Left renal pelvis (tissue), 4 donors: Measurements from ENCODE around the gene GLI1. TPM values are rescaled to one million over a fixed set of nuclear protein-coding genes. Genes with fewer than 3 reads are reported as not detected.

ENCODE experiments used
- DNase-seq, 4 donors: peaks; one replicate each; pipeline ENCODE4 v3.0.0-alpha.2; 2013; ENCODE audit warnings: low read depth in 4 of 4, low spot score in 3 of 4
- polyA plus RNA-seq, 4 donors: library from polyadenylated mRNA; unstranded; fragments of 120-200 nt; gene quantifications; one replicate each; pipeline ENCODE4 v1.2.1, GENCODE V29; 2013; ENCODE audit not compliant: insufficient read length in 4 of 4

GLI1 gene
- polyA plus RNA-seq, 4 donors: 16.2 to 62.3 (median 22.1) TPM

- peak; percentile 92 to 93 (median 92) for DNase-seq
Observed at GRCh38 chr12:57459055-57459749, 383 bp upstream of the GLI1 start.

DNA sequence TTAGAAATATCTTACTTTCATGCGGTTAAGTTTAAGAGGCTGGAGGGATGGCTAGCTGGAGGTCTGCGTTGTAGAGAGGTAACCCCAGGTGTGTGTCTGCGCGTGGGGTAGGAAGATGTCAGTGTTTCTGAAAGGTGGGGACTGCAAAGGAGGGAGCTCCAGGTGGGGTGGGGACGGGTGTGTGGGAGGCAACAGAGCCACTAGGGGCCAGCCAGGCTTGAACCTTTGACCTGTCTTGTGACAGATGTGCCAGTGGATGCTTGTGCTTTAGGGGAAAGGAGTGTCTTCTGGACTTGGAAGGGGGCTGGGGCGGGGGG, 841 bp downstream of the GLI1 start:
- DNase-seq: no peak

DNA sequence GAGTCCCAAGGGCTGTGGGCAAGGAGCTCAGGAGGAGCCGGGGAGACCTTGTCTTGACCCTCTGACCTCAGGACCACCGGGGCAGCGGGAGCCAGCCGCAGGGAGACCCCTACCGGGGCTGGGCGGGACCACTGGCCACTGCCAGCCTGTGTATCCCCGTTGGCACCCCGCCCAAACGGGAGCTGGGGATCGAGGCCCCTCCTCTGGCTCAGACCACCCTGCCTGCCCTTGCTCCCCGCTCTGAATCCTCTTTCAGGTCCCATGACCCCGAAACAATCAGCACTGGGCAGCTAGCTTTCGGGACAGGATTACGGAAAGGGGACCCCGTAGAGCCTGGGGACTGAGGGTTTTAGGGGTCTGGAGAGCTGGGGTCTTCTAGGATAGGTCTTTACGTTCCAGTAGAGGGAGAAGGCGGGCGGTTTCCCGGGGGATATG, 1.3 kb downstream of the GLI1 start:
- DNase-seq: no peak

- DNase-seq: peak in 1 of 4 donors; percentile 66
Observed at GRCh38 chr12:57461276-57461916, 1.8 kb downstream of the GLI1 start.

- no peak for DNase-seq
Observed at GRCh38 chr12:57461917-57462250, 2.3 kb downstream of the GLI1 start.

DNA sequence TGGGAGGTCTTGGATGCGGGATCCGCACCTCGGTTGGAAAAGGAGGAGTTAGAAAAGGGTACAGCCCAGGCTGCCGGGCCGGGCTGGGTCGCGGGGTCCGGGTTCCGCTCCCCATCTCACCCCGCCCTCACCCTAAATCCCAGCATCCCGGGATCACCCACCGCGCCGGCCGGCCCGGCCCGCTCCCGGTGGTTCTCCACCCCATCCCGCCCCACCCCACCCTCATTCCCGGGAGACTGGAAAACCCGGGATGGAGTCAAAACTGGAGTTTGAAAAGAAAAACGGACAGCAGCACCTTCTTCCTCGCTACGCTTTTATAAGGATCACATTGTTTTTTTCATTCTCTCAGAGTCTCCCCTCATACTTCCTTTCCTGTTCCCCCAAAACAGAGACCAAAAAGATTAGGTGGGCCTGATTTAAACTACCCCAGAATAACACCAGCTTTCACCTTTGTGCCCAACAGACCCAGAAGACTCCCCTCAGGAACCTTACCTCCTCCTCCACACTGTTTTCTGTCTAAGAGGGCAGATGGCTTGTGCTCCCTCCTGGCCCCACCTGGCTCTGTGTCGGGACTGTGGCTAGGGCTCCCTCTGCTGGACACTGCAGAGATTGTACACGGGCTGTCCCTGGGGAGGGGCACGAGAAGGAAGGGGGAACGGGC, 2.8 kb downstream of the GLI1 start:
- peak in 2 of 4 donors; percentile 82 to 88 for DNase-seq

DNA sequence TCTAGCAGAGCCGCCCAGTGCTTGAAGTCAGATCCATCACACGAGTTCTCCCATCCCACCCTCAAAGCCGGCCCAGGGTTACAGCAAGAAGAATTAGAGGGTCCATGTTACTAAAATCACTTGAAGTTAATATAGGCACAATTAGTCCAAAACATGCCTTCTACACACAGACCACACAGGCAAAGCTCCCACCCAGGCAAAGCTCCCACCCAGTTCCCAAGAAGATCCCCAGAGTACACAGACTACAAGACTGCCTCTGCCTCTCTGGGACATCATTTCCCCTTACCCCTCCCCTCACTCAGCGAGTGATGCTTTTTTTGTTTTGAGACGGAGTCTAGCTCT, 3.3 kb downstream of the GLI1 start:
- DNase-seq: no peak

DNA sequence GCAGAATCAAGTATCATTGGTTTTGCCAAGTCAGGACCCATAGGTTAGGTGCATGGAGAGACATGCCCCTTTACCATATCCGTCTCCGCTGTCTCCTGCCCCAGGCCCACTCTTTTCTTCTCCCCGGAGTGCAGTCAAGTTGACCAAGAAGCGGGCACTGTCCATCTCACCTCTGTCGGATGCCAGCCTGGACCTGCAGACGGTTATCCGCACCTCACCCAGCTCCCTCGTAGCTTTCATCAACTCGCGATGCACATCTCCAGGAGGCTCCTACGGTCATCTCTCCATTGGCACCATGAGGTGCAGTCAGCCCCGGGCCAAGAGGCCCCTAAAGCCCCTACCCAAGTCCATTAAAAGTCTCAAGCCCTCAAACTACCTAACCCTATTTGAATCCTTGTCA, 5.0 kb downstream of the GLI1 start:
- DNase-seq: no peak

- no peak for DNase-seq
Observed at GRCh38 chr12:57465030-57465746, 5.6 kb downstream of the GLI1 start.

GRCh38 chr12:57465747-57466505, 6.3 kb downstream of the GLI1 start:
- DNase-seq: no peak

GRCh38 chr12:57467212-57467874, 7.8 kb downstream of the GLI1 start:
- DNase-seq: no peak

DNA sequence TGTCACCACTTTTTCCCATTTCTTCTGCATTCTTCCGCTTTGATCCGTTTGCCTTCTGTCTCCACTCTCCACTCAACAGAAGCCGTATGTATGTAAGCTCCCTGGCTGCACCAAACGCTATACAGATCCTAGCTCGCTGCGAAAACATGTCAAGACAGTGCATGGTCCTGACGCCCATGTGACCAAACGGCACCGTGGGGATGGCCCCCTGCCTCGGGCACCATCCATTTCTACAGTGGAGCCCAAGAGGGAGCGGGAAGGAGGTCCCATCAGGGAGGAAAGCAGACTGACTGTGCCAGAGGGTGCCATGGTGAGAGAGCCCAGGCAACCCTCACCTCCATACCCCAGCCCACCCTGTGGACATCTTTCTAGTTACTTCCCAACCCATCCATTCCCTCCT, 8.3 kb downstream of the GLI1 start:
- no peak for DNase-seq

- no peak for DNase-seq
Observed at GRCh38 chr12:57469296-57470164, 9.9 kb downstream of the GLI1 start.

DNA sequence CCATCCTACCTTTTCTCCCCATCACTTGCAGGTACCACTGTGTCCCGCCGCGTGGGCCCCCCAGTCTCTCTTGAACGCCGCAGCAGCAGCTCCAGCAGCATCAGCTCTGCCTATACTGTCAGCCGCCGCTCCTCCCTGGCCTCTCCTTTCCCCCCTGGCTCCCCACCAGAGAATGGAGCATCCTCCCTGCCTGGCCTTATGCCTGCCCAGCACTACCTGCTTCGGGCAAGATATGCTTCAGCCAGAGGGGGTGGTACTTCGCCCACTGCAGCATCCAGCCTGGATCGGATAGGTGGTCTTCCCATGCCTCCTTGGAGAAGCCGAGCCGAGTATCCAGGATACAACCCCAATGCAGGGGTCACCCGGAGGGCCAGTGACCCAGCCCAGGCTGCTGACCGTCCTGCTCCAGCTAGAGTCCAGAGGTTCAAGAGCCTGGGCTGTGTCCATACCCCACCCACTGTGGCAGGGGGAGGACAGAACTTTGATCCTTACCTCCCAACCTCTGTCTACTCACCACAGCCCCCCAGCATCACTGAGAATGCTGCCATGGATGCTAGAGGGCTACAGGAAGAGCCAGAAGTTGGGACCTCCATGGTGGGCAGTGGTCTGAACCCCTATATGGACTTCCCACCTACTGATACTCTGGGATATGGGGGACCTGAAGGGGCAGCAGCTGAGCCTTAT, 10.8 kb downstream of the GLI1 start:
- DNase-seq: no peak

- no peak for DNase-seq
Observed at GRCh38 chr12:57470970-57471656, 11.5 kb downstream of the GLI1 start.

- DNase-seq: no peak
Observed at GRCh38 chr12:57471661-57472060, 12.1 kb downstream of the GLI1 start.

GRCh38 chr12:57472391-57472790, 12.8 kb downstream of the GLI1 start:
- no peak for DNase-seq

DNA sequence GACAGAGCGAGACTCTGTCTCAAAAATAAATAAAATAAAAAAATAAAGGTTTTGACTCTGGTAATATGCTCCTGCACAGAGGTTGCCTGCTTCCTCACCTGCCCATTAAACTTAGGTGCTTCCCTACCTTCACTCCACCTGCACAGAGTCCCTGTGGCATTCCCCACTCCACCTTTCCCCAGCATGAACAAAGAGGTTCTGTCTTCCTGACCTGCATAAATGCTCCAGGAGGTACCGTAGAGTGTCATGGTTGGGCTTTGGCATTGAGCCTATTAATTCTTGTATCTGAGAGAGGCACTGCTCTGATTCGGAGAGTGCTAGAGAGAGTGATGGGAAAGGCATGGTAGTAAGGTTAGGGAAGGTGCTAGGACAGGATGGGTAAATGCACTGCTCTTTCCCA, 13.8 kb downstream of the GLI1 start:
- DNase-seq: no peak
